HepG2 (cell line): ENCODE results near the gene SLC45A1. TPM values are rescaled to one million over a fixed set of nuclear protein-coding genes. Genes with fewer than 3 reads are reported as not detected.

Experiments used
- CHD4 ChIP-seq: fragments of 200-600 bp; sonication (generic); IDR thresholded peaks from 2 replicates; pipeline ENCODE4 v1.7.0; 2017; ENCODE audit warnings: mild to moderate bottlenecking, low read length, borderline replicate concordance
- ONECUT2 ChIP-seq: sonication (generic); formaldehyde crosslinking; IDR thresholded peaks from 2 replicates; pipeline ENCODE4 v1.4.0; 2020; ENCODE audit warnings: missing genetic modification reagents
- SNAPC2 ChIP-seq: sonication (generic); formaldehyde crosslinking; IDR thresholded peaks from 2 replicates; pipeline ENCODE4 v1.8.1; 2022; ENCODE audit warnings: mild to moderate bottlenecking, missing genetic modification reagents
- SNAPC4 ChIP-seq: sonication (generic); formaldehyde crosslinking; IDR thresholded peaks from 2 replicates; pipeline ENCODE4 v1.4.0; 2020; ENCODE audit warnings: mild to moderate bottlenecking, missing genetic modification reagents
- THAP8 ChIP-seq: sonication (generic); formaldehyde crosslinking; IDR thresholded peaks from 2 replicates; pipeline ENCODE4 v1.5.1; 2020; ENCODE audit warnings: missing genetic modification reagents, mild to moderate bottlenecking, borderline replicate concordance
- THRA ChIP-seq: sonication (generic); formaldehyde crosslinking; IDR thresholded peaks from 2 replicates; pipeline ENCODE4 v1.4.0; 2020; ENCODE audit warnings: missing genetic modification reagents, borderline replicate concordance
- ZBED4 ChIP-seq: sonication (generic); formaldehyde crosslinking; IDR thresholded peaks from 2 replicates; pipeline ENCODE4 v1.4.0; 2020; ENCODE audit warnings: missing genetic modification reagents, borderline replicate concordance
- ZGPAT ChIP-seq: IDR thresholded peaks from 2 replicates; pipeline ENCODE4 v1.6.1; 2016; ENCODE audit warnings: mild to moderate bottlenecking
- ZNF33B ChIP-seq: sonication (generic); formaldehyde crosslinking; IDR thresholded peaks from 2 replicates; pipeline ENCODE4 v1.5.1; 2020; ENCODE audit warnings: mild to moderate bottlenecking, missing genetic modification reagents
- ZNF468 ChIP-seq: sonication (generic); formaldehyde crosslinking; IDR thresholded peaks from 2 replicates; pipeline ENCODE4 v1.8.0; 2022; ENCODE audit warnings: mild to moderate bottlenecking, moderate library complexity, missing genetic modification reagents
- ZNF569 ChIP-seq: sonication (generic); formaldehyde crosslinking; IDR thresholded peaks from 2 replicates; pipeline ENCODE4 v1.5.0; 2020; ENCODE audit warnings: mild to moderate bottlenecking, missing genetic modification reagents, moderate library complexity, borderline replicate concordance
- ZNF724P ChIP-seq: sonication (generic); formaldehyde crosslinking; IDR thresholded peaks from 2 replicates; pipeline ENCODE4 v1.8.0; 2022; ENCODE audit warnings: missing genetic modification reagents, borderline replicate concordance
- polyA plus RNA-seq, 8 experiments: library from polyadenylated mRNA; depleted of rRNA in 3 of 8; stranded (reverse) in 7 of 8; unstranded in 1 of 8; fragments of >200 nt; fragmentation: Illumina TruSeq in 4 of 8; extraction: Trizol in 4 of 8; gene quantifications; 2 replicates each; pipeline versions ENCODE4 v1.2.1 to v1.2.3, GENCODE V29; 2011 to 2016; ENCODE audit warnings: low read depth in 4 of 8, missing spikeins in 1 of 8, mixed read lengths in 1 of 8; ENCODE audit not compliant: insufficient read depth in 1 of 8
- total RNA-seq, 5 experiments: library from RNA; depleted of rRNA; stranded (reverse); fragments of >200 nt; fragmentation: Illumina TruSeq; extraction: Trizol; gene quantifications; 2 replicates each; pipeline ENCODE4 v1.2.3, GENCODE V29; 2016; ENCODE audit warnings: low read depth in 1 of 5

The SLC45A1 gene
- total and polyA plus RNA-seq, 2 of the 13 experiments (the other 11 are each of a cell fraction or from before 2014, with no cell fraction given), result not detected

- no peak for TF ChIP-seq SNAPC4 (CRISPR knock-in tag)
- no peak for TF ChIP-seq ZGPAT (CRISPR knock-in tag)
- TF ChIP-seq CHD4, result no peak
- no peak for TF ChIP-seq ZNF33B
- TF ChIP-seq ONECUT2 (CRISPR knock-in tag), result no peak
- TF ChIP-seq ZNF569, result no peak
- TF ChIP-seq THRA (CRISPR knock-in tag), result no peak
- TF ChIP-seq THAP8 (CRISPR knock-in tag), result no peak
- TF ChIP-seq ZNF468 (CRISPR knock-in tag), result no peak
- no peak for TF ChIP-seq ZBED4 (CRISPR knock-in tag)
- no peak for TF ChIP-seq ZNF724P (CRISPR knock-in tag)
- TF ChIP-seq SNAPC2, result no peak
These were observed 11.9 kb downstream of the SLC45A1 start (continued) for GRCh38 chr1:8329858-8330257.
